ENCODE data around the gene ACTL10. TPM values are rescaled to one million over a fixed set of nuclear protein-coding genes. Genes with fewer than 3 reads are reported as not detected.
"Not testable (repeated sequence)": the region's sequence is repeated elsewhere in the genome, so short reads cannot be mapped to it uniquely, and the experiment has no call there.

The ACTL10 gene
- total RNA-seq (under 1 TPM; 0.29 to 0.71 (median 0.32) TPM), polyA plus RNA-seq (0.27 TPM)
- long read RNA-seq, donor 1, partial matches to known transcripts, result 0 of 1 reads
- long read RNA-seq, donor 1, other reads (novel, unspliced or antisense), result 0 of 1 reads
- long read RNA-seq, donor 2, partial matches to known transcripts, result 0 of 1 reads
- long read RNA-seq, donor 2, other reads (novel, unspliced or antisense), result 0 of 1 reads
- long read RNA-seq, donor 3, partial matches to known transcripts, result 0 of 3 reads
- long read RNA-seq, donor 3, other reads (novel, unspliced or antisense), result 0 of 3 reads
- long read RNA-seq, donor 4, result 0 reads

DNA sequence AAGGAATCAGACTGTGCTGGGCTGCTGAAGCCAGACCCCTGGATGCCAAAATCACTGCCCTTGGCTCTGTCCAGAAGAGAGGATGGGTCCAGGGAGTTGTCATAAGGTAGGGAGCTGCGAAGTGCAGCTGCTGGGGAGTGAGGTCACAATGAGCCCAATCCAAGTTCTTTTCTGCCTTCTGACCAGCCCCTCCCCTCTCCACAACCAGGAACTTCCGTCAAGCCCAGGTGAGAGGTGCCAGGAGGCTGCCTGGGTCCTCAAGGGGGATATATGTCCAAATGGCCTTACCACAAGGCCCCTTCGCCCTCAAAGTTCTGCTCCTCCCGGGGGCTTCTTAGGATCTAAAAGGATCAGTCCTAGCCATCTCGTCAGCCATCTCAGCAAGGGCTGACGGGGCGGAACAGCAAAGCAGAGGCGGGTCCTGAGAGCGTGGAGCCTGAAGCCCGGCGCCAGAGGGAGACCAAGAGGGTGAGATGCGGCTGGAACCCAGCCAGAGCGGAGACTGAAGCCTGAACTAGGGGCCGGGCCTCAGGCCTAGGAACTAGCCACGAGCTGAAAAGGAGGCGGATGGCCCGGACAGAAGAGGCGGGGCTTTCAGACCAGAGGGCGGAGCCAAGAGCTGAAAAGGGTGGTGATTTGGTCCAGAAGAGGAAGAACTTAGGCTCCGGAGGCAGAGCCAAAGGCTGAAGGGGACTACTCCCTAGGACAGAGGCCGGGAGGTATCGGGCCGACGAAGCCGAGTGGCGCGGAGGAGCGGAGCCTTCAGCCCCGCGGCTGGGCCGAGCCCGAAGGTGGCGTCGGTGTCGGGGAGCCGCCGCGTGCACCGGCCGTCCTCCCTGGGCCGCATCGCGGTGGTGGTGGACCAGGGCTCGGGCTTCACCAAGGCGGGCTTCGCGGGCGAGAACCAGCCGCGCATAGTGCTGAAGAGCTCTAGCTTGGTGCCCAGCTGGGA is at the start of gene ACTL10:
Gene ACTL10 (plus strand): TSS at position 651 of the 952 bp plus-strand sequence. CDS start 555 bp downstream, outside the sequence.
- WGBS, result 2% methylated on average over 50 of the region's 50 CpGs
- Histone ChIP-seq H3K27ac (ENCODE audit: low read length) (peak within 1 kb of the TSS; percentile 80), H3K4me3 (ENCODE audit: low read length) (peak within 1 kb of the TSS; percentile 19), H3K9me3 (ENCODE audit: control insufficient read depth, low read length) (no peaks in the 10 kb centered on the region), H3K4me1 (ENCODE audit: control insufficient read depth, insufficient read depth, low read length) (no peaks in the 10 kb centered on the region), H3K27me3 (ENCODE audit: control insufficient read depth, insufficient read depth) (no peaks in the 10 kb centered on the region)
- intact Hi-C loops (cut with DNase I), result loop anchor here in 1 of 4 donors (10.0 kb wide), 1 partner anchor 222 kb away; the partner anchor contains the start of gene SNTA1
- ATAC-seq, result peak; percentile 80 to 83
- peak; percentile 99 to 100 (median 99) for DNase-seq

DNA sequence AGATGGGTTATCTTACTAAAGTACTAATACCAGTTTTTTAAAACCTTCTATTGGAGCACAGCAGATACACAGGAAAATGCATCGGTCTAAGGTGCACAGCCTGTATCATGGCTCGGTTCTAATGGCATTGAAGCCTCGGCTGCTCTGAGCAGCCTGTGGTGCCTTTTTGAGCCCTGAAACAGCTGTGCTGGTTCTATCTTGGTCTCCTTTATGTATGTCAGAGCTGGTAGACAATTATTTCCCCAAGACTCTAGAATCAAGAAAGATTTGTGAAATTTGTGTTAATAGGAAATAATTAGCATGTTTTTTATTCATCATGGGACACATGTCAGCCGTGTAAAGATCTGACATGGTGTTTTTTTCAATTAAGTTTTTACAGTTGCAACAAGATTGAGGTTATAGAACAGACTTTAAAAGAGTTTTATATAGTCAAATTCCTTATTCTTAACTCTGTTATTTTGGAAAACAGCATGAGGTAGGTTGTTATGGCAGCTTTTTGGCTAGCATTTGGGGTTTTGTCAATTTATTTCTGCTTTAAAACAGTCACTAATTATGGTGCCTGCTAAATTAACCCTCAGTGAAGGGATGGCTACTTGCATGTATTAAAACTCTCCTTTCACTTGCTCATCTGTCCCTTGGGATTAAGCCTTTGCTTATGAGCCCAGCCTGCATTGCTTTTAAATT is 44.9 kb upstream of the ACTL10 start:
- no peak for ATAC-seq
- H3K4me1 ChIP-seq (ENCODE audit: control insufficient read depth, insufficient read depth, low read length), result no peaks in the 10 kb centered on the region
- no peak overlapping the region for H3K27ac ChIP-seq (ENCODE audit: low read length)
- 90% methylated on average over 4 of the region's 4 CpGs for WGBS
- no peaks in the 10 kb centered on the region for H3K27me3 ChIP-seq (ENCODE audit: control insufficient read depth, insufficient read depth)
- H3K4me3 ChIP-seq (ENCODE audit: low read length), result no peak overlapping the region
- DNase-seq, result no peak
- no peaks in the 10 kb centered on the region for H3K9me3 ChIP-seq (ENCODE audit: control insufficient read depth, low read length)
- intact Hi-C loops (cut with DNase I), result no loop called here

DNA sequence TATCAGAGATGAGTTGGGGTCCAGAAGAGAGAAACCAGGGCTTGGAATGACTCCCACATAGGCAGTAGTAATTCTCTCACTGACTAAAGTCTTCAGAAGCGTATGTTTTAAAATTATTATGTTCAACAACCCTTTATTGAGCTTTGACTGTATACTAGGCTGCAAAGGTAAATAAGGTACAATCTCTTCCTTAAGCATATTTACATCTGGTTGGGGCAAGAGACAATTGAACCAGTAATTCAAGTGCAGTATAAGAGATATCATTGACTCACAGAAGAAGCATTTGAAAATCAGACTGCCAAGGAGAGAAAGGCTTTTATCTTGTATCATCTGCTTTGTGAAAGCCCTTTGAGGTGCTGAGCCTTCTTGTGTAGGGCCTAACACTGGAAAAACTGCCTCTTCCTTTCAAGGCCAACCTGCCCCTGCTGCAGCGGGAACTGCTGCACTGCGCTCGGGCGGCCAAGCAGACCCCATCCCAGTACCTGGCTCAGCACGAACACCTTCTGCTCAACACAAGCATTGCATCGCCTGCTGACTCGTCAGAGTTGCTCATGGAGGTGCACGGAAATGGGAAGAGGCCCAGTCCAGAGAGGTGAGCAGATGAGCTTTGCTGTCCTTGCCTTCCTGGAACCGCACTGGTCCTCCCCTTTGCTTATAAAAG is 43.9 kb upstream of the ACTL10 start:
- WGBS, result 96% methylated on average over 10 of the region's 10 CpGs

GRCh38 chr20:33624399-33624798 is 42.3 kb upstream of the ACTL10 start:
- 93% methylated on average over 3 of the region's 3 CpGs for WGBS
- DNase-seq (no peak), ATAC-seq (no peak)
- intact Hi-C loops (cut with DNase I), result no loop called here
- Histone ChIP-seq H3K4me3 (ENCODE audit: low read length) (no peak overlapping the region), H3K9me3 (ENCODE audit: control insufficient read depth, low read length) (no peaks in the 10 kb centered on the region), H3K27me3 (ENCODE audit: control insufficient read depth, insufficient read depth) (no peaks in the 10 kb centered on the region), H3K4me1 (ENCODE audit: control insufficient read depth, insufficient read depth, low read length) (no peaks in the 10 kb centered on the region), H3K27ac (ENCODE audit: low read length) (no peak overlapping the region)

More for the DNA sequence above, 43.9 kb upstream of the ACTL10 start:
- ATAC-seq, result no peak
- Histone ChIP-seq H3K9me3 (ENCODE audit: control insufficient read depth, low read length) (no peaks in the 10 kb centered on the region), H3K27ac (ENCODE audit: low read length) (no peak overlapping the region), H3K27me3 (ENCODE audit: control insufficient read depth, insufficient read depth) (no peaks in the 10 kb centered on the region), H3K4me1 (ENCODE audit: control insufficient read depth, insufficient read depth, low read length) (no peaks in the 10 kb centered on the region), H3K4me3 (ENCODE audit: low read length) (no peak overlapping the region)
- intact Hi-C loops (cut with DNase I), result no loop called here
- no peak for DNase-seq

- no peak overlapping the region for H3K4me3 ChIP-seq (ENCODE audit: low read length)
Observed at GRCh38 chr20:33626190-33626589, 40.6 kb upstream of the ACTL10 start.

GRCh38 chr20:33627577-33628216 is 39.0 kb upstream of the ACTL10 start:
- intact Hi-C loops (cut with DNase I), result no loop called here
- WGBS, result 97% methylated on average over 4 of the region's 4 CpGs
- Histone ChIP-seq H3K27ac (ENCODE audit: low read length) (no peak overlapping the region), H3K9me3 (ENCODE audit: control insufficient read depth, low read length) (no peaks in the 10 kb centered on the region), H3K27me3 (ENCODE audit: control insufficient read depth, insufficient read depth) (no peaks in the 10 kb centered on the region), H3K4me3 (ENCODE audit: low read length) (no peak overlapping the region), H3K4me1 (ENCODE audit: control insufficient read depth, insufficient read depth, low read length) (no peaks in the 10 kb centered on the region)
- DNase-seq (no peak), ATAC-seq (no peak)

More at GRCh38 chr20:33626190-33626589, 40.6 kb upstream of the ACTL10 start:
- Histone ChIP-seq H3K4me1 (ENCODE audit: control insufficient read depth, insufficient read depth, low read length) (no peaks in the 10 kb centered on the region), H3K27ac (ENCODE audit: low read length) (no peak overlapping the region), H3K9me3 (ENCODE audit: control insufficient read depth, low read length) (no peaks in the 10 kb centered on the region), H3K27me3 (ENCODE audit: control insufficient read depth, insufficient read depth) (no peaks in the 10 kb centered on the region)
- 98% methylated on average over 4 of the region's 4 CpGs for WGBS
- ATAC-seq (no peak), DNase-seq (no peak)
- intact Hi-C loops (cut with DNase I), result no loop called here

DNA sequence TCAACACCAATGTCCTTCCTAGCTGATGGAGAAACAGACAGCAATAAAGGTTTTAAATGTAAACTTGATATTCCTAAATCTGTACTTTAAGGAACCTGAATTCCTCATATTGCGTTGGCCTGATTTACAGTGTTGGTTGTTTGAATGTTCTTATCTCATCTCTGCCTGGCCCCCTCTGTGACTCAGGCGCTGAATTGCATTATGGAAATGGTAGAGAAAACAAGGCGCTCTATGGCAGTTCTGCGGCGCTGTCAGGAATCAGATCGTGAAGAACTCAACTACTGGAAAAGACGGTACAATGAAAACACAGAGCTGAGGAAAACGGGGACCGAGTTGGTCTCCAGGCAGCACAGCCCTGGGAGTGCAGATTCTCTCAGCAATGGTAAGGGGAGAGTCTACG is 37.2 kb upstream of the ACTL10 start:
- intact Hi-C loops (cut with DNase I), result no loop called here
- no peak overlapping the region for H3K27ac ChIP-seq (ENCODE audit: low read length)
- H3K27me3 ChIP-seq (ENCODE audit: control insufficient read depth, insufficient read depth), result no peaks in the 10 kb centered on the region
- no peak for ATAC-seq
- no peaks in the 10 kb centered on the region for H3K4me1 ChIP-seq (ENCODE audit: control insufficient read depth, insufficient read depth, low read length)
- no peak overlapping the region for H3K4me3 ChIP-seq (ENCODE audit: low read length)
- H3K9me3 ChIP-seq (ENCODE audit: control insufficient read depth, low read length), result no peaks in the 10 kb centered on the region
- DNase-seq, result no peak
- 94% methylated on average over 10 of the region's 10 CpGs for WGBS

GRCh38 chr20:33629979-33630378 is 36.8 kb upstream of the ACTL10 start:
- Histone ChIP-seq H3K9me3 (ENCODE audit: control insufficient read depth, low read length) (no peaks in the 10 kb centered on the region), H3K27ac (ENCODE audit: low read length) (no peak overlapping the region), H3K27me3 (ENCODE audit: control insufficient read depth, insufficient read depth) (no peaks in the 10 kb centered on the region), H3K4me3 (ENCODE audit: low read length) (no peak overlapping the region), H3K4me1 (ENCODE audit: control insufficient read depth, insufficient read depth, low read length) (no peaks in the 10 kb centered on the region)
- intact Hi-C loops (cut with DNase I), result no loop called here
- ATAC-seq (no peak), DNase-seq (no peak)
- 91% methylated on average over 5 of the region's 5 CpGs for WGBS

- intact Hi-C loops (cut with DNase I), result no loop called here
- no peaks in the 10 kb centered on the region for H3K9me3 ChIP-seq (ENCODE audit: control insufficient read depth, low read length)
- DNase-seq (no peak), ATAC-seq (no peak)
- no peak overlapping the region for H3K4me3 ChIP-seq (ENCODE audit: low read length)
- no peaks in the 10 kb centered on the region for H3K27me3 ChIP-seq (ENCODE audit: control insufficient read depth, insufficient read depth)
- no peaks in the 10 kb centered on the region for H3K4me1 ChIP-seq (ENCODE audit: control insufficient read depth, insufficient read depth, low read length)
- H3K27ac ChIP-seq (ENCODE audit: low read length), result no peak overlapping the region
- 65% methylated on average over 4 of the region's 4 CpGs for WGBS
Observed at GRCh38 chr20:33630507-33630906, 36.2 kb upstream of the ACTL10 start.

DNA sequence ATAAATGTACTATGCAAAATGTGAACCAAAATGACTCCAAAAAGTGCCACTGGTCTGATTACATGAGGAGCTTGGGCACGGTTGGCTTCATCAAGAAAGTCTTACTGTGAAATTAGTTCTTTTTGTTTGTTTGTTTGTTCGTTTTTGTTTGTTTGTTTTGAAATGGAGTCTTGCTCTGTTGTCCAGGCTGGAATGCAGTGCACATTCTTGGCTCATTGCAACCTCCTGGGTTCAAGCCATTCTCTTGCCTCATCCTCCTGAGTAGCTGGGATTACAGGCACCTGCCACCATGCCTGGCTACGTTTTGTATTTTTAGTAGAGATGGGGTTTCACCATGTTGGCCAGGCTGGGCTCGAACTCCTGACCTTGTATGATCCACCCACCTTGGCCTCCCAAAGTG is 34.8 kb upstream of the ACTL10 start:
- intact Hi-C loops (cut with DNase I); H3K27me3 ChIP-seq (ENCODE audit: control insufficient read depth, insufficient read depth); H3K4me1 ChIP-seq (ENCODE audit: control insufficient read depth, insufficient read depth, low read length); DNase-seq; H3K4me3 ChIP-seq (ENCODE audit: low read length); ATAC-seq; H3K27ac ChIP-seq (ENCODE audit: low read length); H3K9me3 ChIP-seq (ENCODE audit: control insufficient read depth, low read length): not testable (repeated sequence)
- 84% methylated on average over 4 of the region's 4 CpGs for WGBS
